GM12872 (cell line): ENCODE results near the gene SLC2A1.

Experiments used
- CTCF ChIP-seq: IDR thresholded peaks from 3 replicates; pipeline ENCODE4 v1.5.1; 2011; ENCODE audit warnings: low read depth, mild to moderate bottlenecking, low read length, moderate library complexity; ENCODE audit not compliant: insufficient read depth

The SLC2A1 gene

GRCh38 chr1:42962641-42963377 lies 4.1 kb upstream of the SLC2A1 start:
- no peak for TF ChIP-seq CTCF

DNA sequence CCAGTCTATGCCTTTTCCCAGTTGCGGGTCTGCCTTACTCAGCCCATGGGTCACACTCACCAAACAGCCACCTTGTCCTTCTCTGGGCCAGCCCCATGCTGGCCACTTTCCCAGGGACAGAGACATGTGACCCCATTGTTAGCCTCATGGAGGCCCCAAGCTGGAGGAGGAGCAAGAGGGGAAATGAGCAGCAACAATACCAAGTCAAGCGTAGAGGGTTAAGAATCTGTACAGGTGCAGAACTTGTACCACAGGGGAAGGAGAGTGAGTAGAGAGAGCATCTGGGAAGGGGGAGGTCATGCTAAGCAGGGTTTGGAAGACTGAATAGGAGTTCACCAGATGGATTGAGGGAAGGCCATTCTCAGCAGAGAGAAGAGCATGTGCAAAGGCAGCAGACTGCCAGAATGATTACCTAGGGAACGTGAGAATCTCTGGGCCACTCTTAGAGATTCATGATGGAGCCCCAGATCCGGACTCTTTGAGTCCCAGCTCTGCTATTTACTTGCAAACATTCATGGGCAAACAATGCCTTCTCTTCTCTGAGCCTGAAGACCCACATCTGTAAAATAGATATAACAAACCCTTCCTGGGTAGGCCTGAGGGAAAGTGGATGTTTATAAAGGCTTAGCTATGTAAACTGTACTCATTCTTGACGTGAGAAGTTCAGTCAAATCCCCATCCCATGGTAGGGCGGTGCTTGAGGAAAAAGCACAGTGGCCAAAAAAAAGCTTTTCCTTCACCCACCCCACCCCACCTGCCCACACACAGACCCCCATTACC lies 2.8 kb upstream of the SLC2A1 start:
- TF ChIP-seq CTCF: no peak

DNA sequence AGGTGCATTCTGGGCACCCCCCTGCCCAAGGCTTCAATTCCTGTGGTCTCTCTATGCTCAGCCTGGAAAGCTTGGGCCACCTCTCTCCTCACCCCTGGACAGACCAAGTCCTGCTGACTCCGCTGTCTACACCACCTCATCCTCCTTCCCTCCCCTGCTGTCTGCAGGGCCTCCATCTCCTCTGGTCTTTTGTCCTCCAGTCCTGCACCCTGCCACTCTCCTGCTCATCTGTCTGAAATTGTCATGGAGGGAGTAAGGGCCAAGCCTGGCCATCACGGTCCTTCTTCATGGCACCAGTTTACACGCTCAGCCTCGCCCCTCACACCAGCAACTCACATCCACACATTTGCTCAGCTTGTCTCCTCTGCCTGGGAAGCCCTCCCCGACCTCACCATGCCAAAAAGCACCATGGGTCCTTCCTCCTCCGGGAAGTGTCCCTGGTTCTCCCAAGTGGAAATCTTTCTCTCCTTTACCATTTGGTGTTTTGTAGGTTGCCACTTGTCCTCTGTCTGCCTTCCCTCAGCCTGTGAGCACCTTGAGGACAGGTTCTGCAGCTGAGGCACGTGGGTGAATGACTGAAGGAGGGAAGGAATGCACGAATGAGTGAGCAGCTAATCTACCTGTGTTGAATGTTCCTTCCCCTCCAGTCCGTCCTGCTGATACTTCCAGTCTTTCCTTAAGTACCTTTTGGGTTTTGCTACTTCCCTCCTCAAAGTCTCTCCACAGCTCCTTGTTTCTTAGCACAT lies 2.1 kb upstream of the SLC2A1 start:
- TF ChIP-seq CTCF: no peak

DNA sequence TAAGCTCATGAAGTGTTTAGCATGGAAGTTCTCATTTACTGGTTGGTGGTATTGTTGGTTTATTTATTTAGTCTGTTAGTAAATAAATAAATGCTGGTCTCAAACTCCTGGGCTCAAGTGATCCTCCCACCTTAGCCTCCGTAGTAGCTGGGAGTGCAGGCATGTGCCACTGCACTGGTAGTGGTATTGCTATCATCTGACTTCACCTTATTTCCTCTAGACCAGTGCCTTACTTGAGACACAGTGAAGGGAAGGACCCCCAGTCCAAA lies 1.4 kb upstream of the SLC2A1 start:
- TF ChIP-seq CTCF: no peak

- TF ChIP-seq CTCF: peak; percentile 11; the same call in 1 of the 3 replicates
Observed at GRCh38 chr1:42957880-42958487, 684 bp downstream of the SLC2A1 start.

GRCh38 chr1:42957229-42957879 lies 1.3 kb downstream of the SLC2A1 start:
- no peak for TF ChIP-seq CTCF

GRCh38 chr1:42956739-42957138 lies 1.9 kb downstream of the SLC2A1 start:
- no peak for TF ChIP-seq CTCF
